Frontal cortex (tissue), 4 donors: ENCODE measurements around the gene SVOP. TPM values are rescaled to one million over a fixed set of nuclear protein-coding genes. Genes with fewer than 3 reads are reported as not detected.
"Not testable (repeated sequence)": the region's sequence is repeated elsewhere in the genome, so short reads cannot be mapped to it uniquely, and the experiment has no call there.

ENCODE experiments used
- DNase-seq, 2 donors: peaks; one replicate each; pipeline ENCODE4 v3.0.0; 2012; ENCODE audit warnings: low spot score in 2 of 2
- FAIRE-seq: peaks from 2 replicates; lab custom pipeline; 2012; peaks lifted over from hg19 to GRCh38; lab: Jason Lieb, UNC
- small RNA-seq: library from RNA; depleted of rRNA; stranded (forward); fragments of <200 nt; gene quantifications from one replicate; pipeline ENCODE3, GENCODE V24; 2014
- total RNA-seq: library from RNA; depleted of rRNA; stranded (reverse); fragments of >200 nt; gene quantifications from one replicate; pipeline ENCODE4 v1.2.3, GENCODE V29; 2014
- donor health status: control.
- donor health status: control.
- donor health status: control.

Gene SVOP
- total RNA-seq, 1 donor from 2014 or later = 40.8 TPM

- FAIRE-seq (no peak), DNase-seq (no peak)
These were observed 160.4 kb downstream of the SVOP start for GRCh38 chr12:108860443-108860842.

GRCh38 chr12:108859923-108860291 is 161.0 kb downstream of the SVOP start:
- DNase-seq (no peak), FAIRE-seq (no peak)

GRCh38 chr12:108859141-108859922 is 161.5 kb downstream of the SVOP start:
- not testable (repeated sequence) for FAIRE-seq, DNase-seq

- no peak for FAIRE-seq
- no peak for DNase-seq
These were observed 162.4 kb downstream of the SVOP start for GRCh38 chr12:108858311-108859074.

Small RNA genes within 50 kb of the gene (small RNA-seq; reads per million reads assigned to genes)
- not detected for gene AC190387.1
- gene RNA5SP372 = not detected
- gene RNU6-361P = not detected

Other genes with a start within 250 kb of the SVOP start
- 4.1 TPM for gene SSH1, start 163.5 kb downstream of the SVOP start, total RNA-seq
- not detected for gene DAO, start 141.0 kb downstream of the SVOP start, total RNA-seq
- gene USP30, start 31.5 kb upstream of the SVOP start, total RNA-seq = 22.0 TPM
- gene ALKBH2, start 72.4 kb upstream of the SVOP start, total RNA-seq = 31.4 TPM
- gene UNG, start 76.5 kb upstream of the SVOP start, total RNA-seq = 28.5 TPM
- gene ACACB, start 95.5 kb upstream of the SVOP start, total RNA-seq = 4.9 TPM